ENCODE data around the gene FAM219A.
"Not testable (repeated sequence)": the region's sequence is repeated elsewhere in the genome, so short reads cannot be mapped to it uniquely, and the experiment has no call there.

The FAM219A gene

GRCh38 chr9:34440017-34440416 lies 18.4 kb downstream of the FAM219A start:
- no peak for DNase-seq

GRCh38 chr9:34438465-34438864 lies 19.9 kb downstream of the FAM219A start:
- DNase-seq: not testable (repeated sequence)

- DNase-seq: not testable (repeated sequence)
These were observed 20.5 kb downstream of the FAM219A start for GRCh38 chr9:34437926-34438307.

DNA sequence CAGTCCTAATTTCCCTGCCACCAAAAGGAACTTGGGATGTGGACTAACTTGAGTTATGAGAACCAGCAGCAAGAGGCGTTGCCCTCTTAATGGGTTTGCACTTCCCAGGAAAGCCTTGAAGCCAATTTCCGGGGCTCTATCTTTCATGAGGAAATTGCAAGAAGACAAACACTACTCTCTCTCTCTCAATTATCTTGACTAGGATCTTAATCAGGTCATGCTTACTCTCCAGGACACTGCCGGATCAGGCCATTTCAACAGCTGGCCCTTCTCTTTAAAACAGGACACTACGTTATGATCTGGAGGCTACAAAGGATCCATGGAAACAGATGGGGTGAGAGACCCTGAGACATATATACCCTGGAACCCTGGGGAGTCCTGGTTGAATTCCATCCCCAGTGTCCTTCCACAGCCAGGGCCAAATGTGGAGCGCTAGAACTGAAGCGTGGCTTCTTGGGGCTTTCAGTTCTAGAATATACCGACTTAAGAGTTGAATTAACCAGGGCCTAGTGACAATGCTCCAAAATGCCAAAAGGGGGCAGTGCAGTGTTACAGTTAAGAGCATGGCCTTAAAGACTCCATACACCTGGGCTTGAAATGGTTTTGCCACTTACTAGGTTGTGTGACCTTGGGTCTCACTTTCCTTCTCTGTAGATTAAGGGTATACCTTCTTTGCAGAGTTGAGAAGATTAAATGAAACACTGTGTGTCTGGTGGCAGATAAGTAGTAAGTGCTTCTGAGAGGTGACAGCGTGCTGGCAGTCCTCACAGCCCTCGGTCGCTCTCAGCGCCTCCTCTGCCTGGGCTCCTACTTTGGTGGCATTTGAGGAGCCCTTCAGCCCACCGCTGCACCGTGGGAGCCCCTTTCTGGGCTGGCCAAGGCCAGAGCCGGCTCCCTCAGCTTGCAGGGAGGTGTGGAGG lies 21.1 kb downstream of the FAM219A start:
- peak; percentile 70 for DNase-seq

DNA sequence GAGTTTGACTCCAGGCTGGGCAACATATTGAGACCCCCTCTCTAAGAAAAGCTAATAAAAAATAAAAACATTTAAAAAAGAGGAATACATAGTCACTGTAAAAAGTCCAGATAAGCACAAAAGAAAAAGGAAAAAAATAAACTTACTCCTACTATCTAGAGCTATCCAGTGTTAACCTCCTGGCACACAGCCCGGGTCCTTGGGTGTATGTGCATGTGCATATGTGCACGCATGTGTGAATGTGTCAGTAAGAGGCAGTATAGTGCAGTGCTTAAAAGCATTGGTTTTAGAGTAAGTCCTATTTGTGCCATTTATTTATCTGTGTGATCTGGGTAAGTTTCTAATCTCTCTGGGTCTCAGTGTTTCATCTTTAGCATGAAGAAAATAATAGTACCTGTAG lies 26.7 kb downstream of the FAM219A start:
- DNase-seq: no peak

- peak; percentile 12 for DNase-seq
These were observed 27.4 kb downstream of the FAM219A start for GRCh38 chr9:34430843-34431437.

DNA sequence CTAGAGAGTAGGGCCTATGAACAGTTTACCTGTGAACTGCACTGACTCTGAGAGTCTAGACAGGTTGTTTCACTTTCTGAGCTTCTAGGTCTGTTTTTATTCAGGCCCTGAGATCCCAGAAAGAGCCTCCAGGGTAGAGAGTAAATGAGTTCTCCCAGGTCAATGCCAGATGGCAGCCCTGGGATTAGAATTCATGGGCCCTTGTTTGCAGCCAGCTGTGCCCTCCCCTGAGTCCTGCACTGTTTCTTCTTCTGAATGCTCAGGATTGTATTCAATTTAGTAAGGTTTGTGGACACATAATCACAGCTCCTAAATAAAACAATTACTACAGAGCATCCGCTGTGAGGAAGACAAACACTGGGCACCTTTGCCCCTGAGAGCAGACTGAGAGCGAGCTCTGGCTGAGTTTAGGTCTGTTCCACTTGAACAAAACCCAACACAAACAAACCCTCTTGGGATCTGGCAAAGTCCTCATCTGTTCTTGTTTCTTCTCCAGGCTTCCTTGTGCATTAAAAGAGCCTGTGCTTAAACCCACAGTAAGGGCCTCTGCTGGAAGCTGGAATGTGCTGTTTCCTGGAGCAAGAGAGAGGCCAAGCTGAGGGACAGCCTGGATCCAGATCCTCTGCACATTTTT lies 29.9 kb downstream of the FAM219A start:
- no peak for DNase-seq

DNA sequence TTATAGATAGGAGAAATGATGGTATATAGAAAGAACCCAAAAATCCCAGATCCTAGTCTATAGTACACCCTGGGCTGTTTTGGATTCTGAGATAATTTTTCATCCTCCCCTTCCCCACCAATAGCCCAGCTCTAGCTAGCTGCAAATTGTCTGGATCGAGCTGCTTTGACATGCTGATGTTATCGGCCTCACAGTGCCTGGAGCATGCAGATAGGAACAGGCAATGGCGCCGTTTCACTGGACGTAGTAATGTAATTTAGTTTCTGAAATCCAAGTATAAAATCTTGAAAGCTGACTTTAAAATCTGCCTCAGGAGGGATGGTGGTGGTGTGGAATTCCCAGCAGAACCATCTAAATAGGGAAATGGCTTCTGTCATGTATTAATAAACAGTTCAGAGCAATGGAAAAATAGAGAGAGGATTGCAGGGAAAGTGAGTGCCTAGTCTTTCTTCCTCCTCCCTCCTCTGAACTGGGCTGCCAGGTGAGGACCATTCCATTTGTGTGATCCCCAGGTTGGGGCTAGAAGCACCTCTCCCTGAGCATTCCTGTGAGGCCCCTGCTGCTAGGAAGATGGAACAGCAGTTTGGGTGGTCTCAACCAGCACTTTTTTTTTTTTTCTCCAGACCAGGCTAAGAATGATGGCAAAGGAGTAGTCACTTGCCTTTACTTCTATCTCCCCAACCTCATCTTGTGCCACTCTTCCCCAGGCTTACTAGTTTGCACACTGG lies 31.9 kb downstream of the FAM219A start:
- no peak for DNase-seq

DNA sequence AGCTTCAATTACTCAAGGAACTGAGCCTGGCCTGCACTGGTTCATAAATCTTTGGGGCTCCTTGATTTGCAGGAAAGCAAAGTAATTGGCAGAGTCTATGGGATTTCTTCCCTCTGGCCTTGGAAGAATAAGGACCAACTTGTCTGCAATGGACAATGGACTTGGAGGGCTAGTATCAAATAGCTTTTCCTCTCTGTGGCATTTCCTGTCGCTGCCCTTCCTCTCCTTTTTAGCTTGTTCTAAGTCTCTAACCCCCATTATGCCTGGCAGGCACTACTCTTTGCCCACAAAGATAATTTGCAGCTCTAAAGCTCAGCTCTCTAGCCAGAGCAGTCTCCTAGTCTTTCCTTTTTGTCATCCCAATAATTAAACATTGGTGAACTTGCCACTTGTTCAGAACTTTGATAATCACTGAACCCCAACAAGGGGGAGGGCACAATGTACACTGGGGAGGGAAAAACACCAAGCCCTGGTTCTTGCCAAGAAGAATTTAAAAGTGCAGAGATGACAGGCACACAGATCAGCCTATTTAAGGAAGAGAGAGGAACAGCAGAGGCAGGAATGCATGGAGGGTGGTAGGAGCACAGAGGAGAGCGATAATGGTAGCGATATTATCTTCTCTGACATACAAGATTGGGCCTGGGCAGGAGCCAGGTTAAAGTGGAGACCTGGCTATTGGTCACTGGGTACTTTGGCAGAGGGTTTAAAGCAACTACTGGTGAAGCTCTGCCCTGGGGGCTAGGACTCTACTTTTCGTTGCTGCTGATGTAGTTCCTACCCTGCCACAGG lies 38.5 kb downstream of the FAM219A start:
- no peak for DNase-seq

DNA sequence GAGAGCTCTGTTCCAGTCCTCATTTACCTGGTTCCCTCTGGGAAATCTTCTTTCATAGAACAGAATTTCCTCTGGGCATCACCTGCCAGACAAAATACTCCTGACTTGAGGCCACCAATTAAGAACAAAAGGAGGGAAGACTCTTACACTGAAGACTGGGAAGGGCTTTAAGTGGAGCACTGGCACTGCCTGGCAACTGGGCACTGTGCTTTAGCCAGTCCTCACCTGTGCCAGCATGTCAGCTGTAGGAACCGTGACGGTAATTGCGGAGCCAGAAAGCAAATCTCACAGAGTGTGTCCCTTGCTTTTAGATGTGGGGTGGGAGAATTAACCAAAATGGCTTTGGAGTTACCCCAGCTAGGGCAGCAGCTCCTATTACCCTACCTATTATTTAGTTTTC lies 40.6 kb downstream of the FAM219A start:
- no peak for DNase-seq

DNA sequence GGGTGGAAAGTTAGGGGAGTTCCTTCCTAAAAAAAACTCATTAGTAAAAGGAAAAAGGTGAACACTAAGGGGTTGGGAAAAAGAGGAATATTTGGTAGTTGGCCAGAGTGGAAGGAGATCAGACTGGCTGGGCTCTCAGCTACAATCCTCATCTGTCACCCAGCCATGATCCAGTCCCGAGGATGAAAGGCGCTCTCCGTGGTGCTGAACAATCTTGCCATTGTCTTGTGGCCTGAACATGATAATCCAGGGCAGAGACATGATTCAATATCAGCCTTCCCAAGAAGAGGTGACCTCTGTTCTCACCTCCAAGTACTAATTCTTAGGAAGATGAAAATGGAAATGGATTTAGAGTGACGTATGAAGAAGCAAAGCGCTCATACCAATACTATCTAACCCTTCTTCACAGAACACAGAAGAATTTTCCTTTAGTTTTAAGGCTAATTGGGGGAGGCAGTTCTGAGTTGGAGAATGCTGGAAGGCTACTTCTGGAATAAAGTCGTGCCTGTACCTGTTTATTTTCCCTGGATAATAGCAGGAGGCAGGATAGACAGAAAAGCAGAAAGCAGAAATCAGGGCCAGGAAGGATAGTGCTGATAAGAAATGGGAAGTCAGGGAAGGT lies 45.0 kb downstream of the FAM219A start:
- peak; percentile 37 for DNase-seq

DNA sequence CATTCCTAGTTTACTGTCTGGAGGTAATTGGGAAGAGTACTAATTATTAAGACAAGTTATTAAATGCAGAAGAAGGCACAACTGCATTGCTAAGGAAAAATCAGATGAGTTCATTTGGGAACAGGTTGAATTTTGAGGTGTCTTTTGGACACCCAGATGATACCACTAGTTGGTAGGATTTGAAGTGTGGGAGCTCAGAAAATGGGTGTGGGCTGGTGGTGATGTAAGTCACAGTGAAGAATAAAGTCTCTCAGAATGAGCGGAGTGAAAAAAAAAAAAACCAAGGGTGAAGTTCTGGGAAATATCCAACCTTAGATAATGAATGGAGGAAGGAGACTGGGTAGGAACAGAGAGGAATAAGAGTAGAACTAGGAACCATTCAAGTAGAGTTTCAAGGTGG lies 46.0 kb downstream of the FAM219A start:
- DNase-seq: no peak

DNA sequence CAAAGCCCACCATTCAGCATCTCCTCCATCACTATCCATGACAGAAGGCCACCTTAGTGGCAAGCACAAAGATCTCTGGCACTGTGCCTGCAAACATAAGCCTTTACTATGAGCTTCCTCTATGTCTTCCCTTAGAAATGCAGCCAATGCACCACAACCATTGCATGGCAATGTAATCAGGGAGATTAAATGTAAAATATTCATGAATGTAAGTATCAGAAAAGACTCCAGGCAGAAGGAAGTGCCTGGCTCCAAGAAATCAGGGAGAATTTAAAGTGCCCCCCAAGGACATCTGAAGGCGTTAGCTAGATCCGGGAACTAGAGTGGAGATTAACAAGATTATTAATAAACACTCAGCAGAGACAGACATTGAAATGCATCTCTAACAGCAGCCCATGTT lies 49.2 kb downstream of the FAM219A start:
- DNase-seq: no peak

DNA sequence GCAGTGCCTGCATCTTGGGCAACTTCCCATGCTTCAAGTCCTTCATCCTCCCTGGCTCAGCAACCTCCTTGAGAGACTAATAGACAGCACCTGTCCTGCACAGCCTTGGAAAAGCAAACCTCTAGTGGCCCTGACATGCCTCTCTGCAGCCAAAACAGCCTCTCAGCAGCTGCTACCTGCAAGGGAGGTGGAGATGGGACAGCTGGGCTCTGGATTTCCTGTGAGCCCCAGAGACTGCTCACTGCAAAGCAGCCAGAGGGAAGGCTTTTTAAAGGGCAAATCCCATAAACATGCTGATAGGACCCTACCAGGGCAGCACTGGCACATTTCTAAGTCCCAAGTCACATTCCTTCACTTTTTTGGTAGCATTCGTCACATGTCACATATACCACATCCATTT lies 50.2 kb downstream of the FAM219A start:
- DNase-seq: no peak

DNA sequence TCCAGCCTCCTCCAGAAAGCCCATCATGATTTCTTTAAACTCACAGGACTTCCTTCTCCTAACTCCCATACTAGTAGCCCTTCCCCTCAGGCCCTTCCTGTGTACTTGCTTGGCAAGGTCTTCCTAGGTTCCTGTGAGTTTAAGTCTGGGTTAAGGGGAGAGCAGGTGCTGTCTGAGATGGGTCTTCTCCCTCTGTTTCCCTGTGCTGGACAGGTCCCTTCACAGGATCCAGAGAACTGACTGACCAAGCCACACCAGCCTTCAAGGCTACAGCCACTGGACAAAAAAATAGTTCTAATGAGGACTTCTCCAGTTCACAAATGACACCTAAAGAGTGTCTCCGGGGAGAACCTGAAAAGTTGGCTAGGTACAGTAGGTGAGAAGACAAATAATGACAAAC lies 52.2 kb downstream of the FAM219A start:
- DNase-seq: no peak

DNA sequence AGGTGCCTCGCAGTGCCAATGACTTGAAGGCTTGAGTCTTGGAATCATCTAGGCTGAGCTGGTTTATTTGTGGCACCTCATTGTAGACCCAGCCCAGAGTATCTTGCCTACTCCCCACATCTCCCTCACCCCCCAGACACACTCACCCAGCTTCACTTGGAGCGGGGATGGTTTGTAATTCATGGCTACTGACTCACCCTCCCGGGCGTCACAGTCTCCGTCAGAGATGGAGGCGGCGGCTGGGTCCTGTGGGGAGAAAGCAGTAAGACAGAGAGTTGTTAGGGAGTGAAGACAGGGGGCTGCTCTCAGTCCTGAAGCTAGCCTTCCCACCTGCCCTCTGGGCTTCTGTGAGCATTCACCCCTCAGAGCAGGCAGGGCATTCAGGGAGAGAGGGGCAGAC lies 52.7 kb downstream of the FAM219A start:
- no peak for DNase-seq

GRCh38 chr9:34403554-34404380 lies 54.6 kb downstream of the FAM219A start:
- peak; percentile 70 for DNase-seq

DNA sequence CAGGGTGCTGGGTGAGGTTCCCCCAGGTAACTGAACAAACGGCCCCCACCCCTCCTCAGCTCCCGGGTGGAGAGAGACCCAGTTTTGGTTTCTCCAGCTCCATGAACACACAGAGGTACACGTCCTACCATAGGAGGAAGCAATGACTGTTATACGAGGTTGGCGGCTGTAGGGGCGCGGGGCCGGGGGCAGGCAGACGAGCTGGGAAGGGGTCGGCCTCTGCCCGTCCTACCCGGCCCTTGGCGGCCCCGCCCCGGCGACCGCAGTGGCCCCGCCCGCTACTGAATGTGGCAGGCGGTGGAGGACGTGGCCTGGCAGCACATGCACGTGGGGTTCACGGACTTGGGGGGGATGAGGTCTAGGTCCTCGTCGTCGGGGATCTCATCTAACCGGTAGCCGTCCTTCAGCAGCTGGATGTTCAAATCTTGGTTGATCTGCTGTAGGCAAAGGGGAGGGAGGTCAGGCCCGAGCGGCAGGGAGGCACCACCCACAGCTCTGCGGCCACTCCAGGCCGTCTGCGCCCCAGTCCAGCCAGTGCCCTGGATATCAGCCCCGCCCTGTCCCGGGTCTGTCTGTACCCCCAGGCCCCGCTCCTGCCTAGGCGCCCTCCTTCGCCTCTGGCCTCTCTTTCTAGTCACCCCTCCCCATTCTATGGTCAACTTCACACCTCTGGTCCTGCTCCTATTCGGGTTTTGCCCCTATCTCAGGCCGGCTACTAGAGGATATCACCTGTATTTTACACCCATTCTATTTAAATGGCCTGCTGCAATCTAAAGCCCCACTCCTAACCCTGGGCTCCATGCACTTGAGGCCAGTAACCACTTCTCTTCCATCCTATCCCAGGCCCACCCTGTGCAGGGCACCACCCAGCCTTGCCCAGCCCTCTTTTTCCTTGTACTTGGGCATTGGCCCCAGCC lies 57.4 kb downstream of the FAM219A start:
- no peak for DNase-seq

DNA sequence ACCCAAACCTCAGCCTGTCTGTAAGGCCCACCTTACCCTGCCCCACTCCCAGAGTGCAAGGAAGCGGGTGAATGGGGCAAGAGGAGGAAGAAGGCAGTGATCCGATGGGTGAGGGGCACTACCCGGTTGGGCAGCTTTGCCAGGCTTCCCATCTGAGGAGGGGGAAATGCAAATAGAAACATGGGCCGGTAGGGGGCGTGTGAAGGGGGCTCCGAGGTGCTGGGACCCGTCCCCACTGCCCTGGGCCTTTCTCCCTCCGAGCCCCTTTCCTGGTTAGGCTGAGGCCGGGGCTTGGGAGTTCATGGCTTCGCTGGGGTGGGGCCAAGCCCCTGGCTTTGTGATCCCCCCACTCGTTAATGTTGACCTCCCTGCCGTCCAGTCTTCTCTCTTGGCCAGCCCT lies 58.1 kb downstream of the FAM219A start:
- no peak for DNase-seq

- no peak for DNase-seq
These were observed 58.6 kb downstream of the FAM219A start for GRCh38 chr9:34399729-34400128.

All from stimulated activated CD4-positive, alpha-beta T cell treated with anti-CD3 and anti-CD28 coated beads, Interleukin-15, amount 100 ng/mL, for 24 hours (primary cell).